Ammon's horn (tissue), 1 donor: ENCODE results near the gene APOB.

Experiments used
- DNase-seq: peaks from one replicate; pipeline ENCODE4 v3.0.0-alpha.2; 2016; ENCODE audit warnings: low spot score

Gene APOB

DNA sequence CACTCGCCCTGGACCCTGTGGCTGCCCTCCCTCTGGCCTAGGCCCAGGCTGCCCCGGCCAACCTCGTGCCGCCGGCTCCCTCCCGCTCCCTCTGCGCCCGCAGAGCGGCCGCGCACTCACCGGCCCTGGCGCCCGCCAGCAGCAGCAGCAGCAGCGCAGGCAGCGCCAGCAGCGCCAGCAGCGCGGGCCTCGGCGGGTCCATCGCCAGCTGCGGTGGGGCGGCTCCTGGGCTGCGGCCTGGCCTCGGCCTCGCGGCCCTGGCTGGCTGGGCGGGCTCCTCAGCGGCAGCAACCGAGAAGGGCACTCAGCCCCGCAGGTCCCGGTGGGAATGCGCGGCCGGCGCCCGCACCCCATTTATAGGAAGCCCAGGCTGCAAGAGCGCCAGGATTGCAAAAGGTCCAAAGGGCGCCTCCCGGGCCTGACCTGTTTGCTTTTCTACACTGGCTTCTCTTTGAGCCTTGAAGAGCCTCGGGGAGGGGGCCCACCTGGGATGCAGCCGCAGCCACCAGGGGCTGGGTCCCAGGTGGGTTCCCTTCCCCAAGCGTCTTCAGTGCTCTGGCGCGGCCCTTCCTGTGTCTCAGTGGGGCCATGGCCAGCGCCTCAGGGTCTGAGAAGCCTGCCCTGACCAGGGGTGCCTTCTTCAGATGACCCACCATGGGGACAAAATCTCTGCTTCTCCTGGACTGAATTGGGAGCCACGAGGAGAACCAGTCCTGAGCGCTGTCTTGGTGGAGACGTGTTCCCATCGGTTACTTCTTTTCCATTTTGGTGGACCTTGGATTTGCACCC, at the start of gene APOB:
Gene APOB (minus strand): TSS at position 330 of the 789 bp plus-strand sequence. CDS start 128 bp downstream, at position 202.
- DNase-seq, result no peak

DNA sequence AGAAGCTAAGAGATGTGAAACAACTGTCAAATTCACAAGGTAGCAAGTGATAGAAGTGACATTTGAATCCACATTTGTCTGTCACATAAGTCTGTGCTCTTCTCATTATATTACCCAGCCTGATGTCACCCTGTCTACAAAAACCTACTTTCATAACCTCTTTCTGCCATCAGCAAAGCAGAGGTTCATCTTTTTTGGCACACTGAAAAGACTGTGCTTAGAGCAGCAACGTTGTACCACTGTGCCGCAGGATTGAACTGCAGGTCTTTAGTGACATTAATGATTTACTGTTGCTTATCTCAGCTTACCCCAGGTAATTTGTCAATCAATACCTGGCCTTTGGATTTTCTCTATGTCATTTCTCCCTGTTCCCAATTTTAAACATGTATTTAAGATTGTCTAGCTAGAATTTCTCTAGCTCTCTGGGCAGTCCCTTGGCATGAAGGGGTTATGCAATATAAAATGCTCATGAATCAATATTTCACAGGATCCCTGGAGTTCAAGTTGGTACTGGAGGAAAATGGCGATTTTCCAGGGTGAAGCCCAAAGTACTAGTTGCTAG, 48.5 kb upstream of the APOB start:
- DNase-seq, result no peak

GRCh38 chr2:21084401-21084800, 40.5 kb upstream of the APOB start:
- DNase-seq, result no peak

- no peak for DNase-seq
Measured at GRCh38 chr2:21083482-21083881, 39.6 kb upstream of the APOB start.

DNA sequence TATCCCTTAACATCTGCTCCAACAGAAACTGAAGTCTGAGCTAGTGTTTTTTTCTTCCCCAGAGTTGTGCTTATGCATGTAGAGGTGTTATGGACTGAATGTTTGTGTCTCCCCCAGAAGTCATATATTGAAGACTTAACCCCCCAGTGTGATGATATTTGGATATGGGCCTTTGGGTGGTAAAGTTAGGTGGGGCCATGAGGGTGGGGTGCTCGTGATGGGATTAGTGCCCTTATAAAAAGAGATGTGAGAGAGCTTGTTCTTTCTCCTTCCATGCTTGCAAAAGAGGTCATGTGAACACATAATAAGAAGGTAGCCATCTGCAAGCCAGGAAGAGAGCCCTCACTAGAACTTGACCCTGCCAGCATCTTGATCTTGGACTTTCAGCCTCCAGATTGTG, 34.4 kb upstream of the APOB start:
- no peak for DNase-seq

GRCh38 chr2:21072477-21073242, 28.8 kb upstream of the APOB start:
- DNase-seq, result no peak

DNA sequence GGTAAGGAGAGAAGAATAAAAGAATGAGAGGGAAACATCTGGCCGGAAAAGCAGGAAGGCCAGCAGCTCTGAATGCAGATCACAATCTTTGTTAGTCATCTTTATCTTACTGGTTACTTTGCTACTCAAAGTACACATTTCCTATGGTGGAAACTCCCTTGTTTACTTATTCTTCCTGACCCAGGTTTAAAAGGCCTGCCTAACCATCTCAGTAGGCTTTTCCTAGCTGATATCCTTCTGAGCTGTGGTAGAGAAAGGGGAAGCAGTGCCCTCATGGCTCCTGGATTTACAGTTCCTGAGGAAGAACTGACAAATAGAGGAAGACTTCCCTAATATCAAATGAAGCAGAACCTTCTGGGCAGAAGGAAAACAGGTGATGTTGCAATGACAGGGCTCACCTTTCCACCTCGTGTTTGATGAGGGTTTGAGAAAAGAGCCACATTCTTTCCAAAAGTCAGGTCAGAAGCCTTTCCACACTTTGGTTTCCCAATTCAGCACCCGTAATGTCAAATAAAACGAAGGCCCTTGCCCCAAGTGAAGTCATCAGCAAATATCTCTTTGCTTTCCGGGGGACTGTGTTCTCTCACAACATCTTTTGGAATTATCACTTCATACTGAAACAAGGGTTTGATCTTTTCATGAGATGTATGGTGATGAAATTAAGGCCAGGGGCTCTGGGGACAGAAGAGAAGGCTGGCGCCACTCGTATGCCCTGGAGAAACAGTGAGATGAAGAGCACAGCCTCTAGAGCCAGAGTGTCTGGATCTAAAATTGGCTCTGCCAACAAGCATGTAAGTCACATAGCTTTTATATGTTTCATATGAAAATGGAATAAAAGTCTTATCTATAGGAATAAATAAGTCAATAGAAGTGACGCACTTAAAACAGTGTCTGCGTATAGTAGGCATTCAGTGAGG, 26.7 kb upstream of the APOB start:
- no peak for DNase-seq

- no peak for DNase-seq
Measured at GRCh38 chr2:21069746-21070340, 26.0 kb upstream of the APOB start.

- no peak for DNase-seq
Measured at GRCh38 chr2:21067859-21068537, 24.1 kb upstream of the APOB start.

DNA sequence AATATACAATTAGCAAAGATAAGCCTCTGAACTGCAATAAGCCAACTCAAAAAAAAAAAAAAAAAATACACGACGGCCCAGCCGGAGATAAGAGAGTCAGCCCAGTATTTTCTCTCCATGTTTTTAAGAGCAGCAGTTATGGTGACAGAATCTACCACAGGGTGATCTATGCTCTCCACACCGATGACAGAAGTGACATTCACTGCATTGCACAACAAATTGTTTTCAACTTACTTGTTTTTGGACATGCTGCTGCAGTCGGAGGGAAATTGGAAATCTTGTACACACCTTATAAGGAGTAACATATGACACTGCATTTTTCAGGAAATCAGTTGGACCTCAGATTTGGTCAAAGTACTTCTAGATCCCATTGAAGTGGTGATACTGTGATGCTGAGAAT, 23.3 kb upstream of the APOB start:
- DNase-seq, result no peak

- no peak for DNase-seq
Measured at GRCh38 chr2:21059885-21060610, 16.2 kb upstream of the APOB start.

- no peak for DNase-seq
Measured at GRCh38 chr2:21057097-21057496, 13.2 kb upstream of the APOB start.

GRCh38 chr2:21055879-21056790, 12.3 kb upstream of the APOB start:
- DNase-seq, result no peak

- DNase-seq, result no peak
Measured at GRCh38 chr2:21055451-21055850, 11.6 kb upstream of the APOB start.

DNA sequence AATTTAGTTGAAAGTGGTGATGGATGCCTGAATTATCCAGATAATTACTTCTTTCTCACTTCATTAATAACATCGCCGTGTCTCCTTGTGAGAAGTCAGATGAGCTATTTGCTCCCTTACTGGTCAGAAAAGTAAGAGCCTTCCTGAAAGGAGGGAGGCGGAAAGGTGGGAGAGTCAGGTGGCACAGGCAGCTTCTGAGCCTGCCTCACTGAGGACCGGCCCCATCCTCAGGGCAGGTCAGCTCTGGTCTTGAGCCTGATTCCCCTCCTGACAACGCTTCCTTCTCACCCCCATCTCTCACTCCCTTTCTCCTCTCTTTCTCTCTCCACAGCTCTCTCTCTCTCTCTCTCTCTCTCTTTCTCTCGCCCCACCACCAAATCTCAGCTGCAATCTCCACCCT, 10.1 kb upstream of the APOB start:
- DNase-seq, result no peak

DNA sequence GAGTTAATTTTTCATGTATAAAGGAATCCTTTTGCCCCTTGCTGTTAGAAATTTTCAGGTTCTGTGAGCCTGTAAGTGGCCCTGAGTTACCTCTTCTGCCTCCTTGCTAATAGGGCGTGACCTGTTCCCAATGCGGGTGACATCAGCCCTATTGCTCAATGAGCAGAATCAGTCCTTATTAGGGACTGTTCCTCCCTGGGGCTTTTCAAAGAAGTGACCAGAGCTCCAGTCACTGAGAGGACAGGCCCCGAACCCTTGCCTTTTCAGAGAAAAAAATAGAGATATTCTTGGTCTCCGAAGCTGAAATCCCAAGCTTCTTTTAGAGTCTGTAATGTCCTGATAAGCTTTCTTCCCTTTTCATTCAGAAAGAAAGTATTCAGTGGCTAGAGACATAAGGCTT, 8.2 kb upstream of the APOB start:
- DNase-seq, result no peak

- DNase-seq, result no peak
Measured at GRCh38 chr2:21050164-21050563, 6.3 kb upstream of the APOB start.

GRCh38 chr2:21047141-21048009, 3.5 kb upstream of the APOB start:
- no peak for DNase-seq
